SK-N-SH (cell line): ENCODE measurements around the gene FOXA3. TPM values are rescaled to one million over a fixed set of nuclear protein-coding genes. Genes with fewer than 3 reads are reported as not detected.

Experiments
- CTCF ChIA-PET: fragments of 300-600, 350-600 bp; formaldehyde crosslinking; extraction: SDS; loops from one replicate; lab custom pipeline; 2021; lab: Yijun Ruan, JAX
- POLR2A ChIA-PET: fragments of 350-600 bp; sonication (Branson Sonifier 250); formaldehyde crosslinking; extraction: SDS; loops from one replicate; lab custom pipeline; 2020; ENCODE audit warnings: antibody characterized with exemption, inconsistent platforms; lab: Yijun Ruan, JAX
- DNase-seq: peaks from one replicate; pipeline ENCODE4 v3.0.0; 2012
- H2AFZ ChIP-seq: fragments of 200-600 bp; sonication (generic); 2 replicates; pipeline ENCODE4 v1.8.1; 2016; ENCODE audit warnings: antibody characterized with exemption, mild to moderate bottlenecking, low read depth
- H3F3A ChIP-seq: fragments of 200-600 bp; sonication (generic); replicated peaks from 2 replicates; pipeline ENCODE3; 2016; ENCODE audit warnings: antibody characterized with exemption, mild to moderate bottlenecking; ENCODE audit not compliant: insufficient read depth
- H3K27ac ChIP-seq, 2 experiments: fragments of 200-500 bp in 1 of 2; fragments of 200-600 bp in 1 of 2; sonication (Bioruptor generic) in 1 of 2; sonication (generic), shearing (Covaris generic) in 1 of 2; 2 replicates each; pipeline versions ENCODE4 v1.5.1 to v1.6.1; 2014 to 2016; ENCODE audit warnings: low read depth in 2 of 2, inconsistent platforms in 1 of 2, low read length in 1 of 2, mild to moderate bottlenecking in 1 of 2, mixed read lengths in 1 of 2
- H3K27me3 ChIP-seq: fragments of 200-600 bp; sonication (generic), shearing (Covaris generic); 2 replicates; pipeline ENCODE4 v1.6.1; 2016; ENCODE audit warnings: mixed run types; ENCODE audit not compliant: insufficient read depth
- H3K36me3 ChIP-seq, 2 experiments: fragments of 200-500 bp in 1 of 2; fragments of 200-600 bp in 1 of 2; sonication (Bioruptor generic) in 1 of 2; sonication (generic) in 1 of 2; replicated peaks in 1 of 2; 2 replicates each; pipeline versions ENCODE3 to v1.5.1; 2014 to 2016; ENCODE audit warnings: low read length in 1 of 2, mild to moderate bottlenecking in 1 of 2; ENCODE audit not compliant: insufficient read depth in 2 of 2, control insufficient read depth in 1 of 2
- H3K4me1 ChIP-seq, 2 experiments: fragments of 200-500 bp in 1 of 2; fragments of 200-600 bp in 1 of 2; sonication (Bioruptor generic) in 1 of 2; sonication (generic), shearing (Covaris generic) in 1 of 2; 2 replicates each; pipeline versions ENCODE4 v1.5.1 to v1.6.1; 2014 to 2016; ENCODE audit warnings: low read depth in 1 of 2, low read length in 1 of 2, mixed run types in 1 of 2; ENCODE audit not compliant: insufficient read depth in 2 of 2, control insufficient read depth in 1 of 2
- H3K4me2 ChIP-seq: fragments of 200-600 bp; sonication (generic), shearing (Covaris generic); 2 replicates; pipeline ENCODE4 v1.6.1; 2017; ENCODE audit warnings: mixed run types
- H3K4me3 ChIP-seq, 2 experiments: fragments of 200-500 bp in 1 of 2; fragments of 200-600 bp in 1 of 2; sonication (Bioruptor generic) in 1 of 2; sonication (generic), shearing (Covaris generic) in 1 of 2; 2 replicates each; pipeline versions ENCODE4 v1.5.1 to v1.8.1; 2014 to 2016; ENCODE audit warnings: low read depth in 2 of 2, inconsistent platforms in 1 of 2, low read length in 1 of 2, mild to moderate bottlenecking in 1 of 2, mixed read lengths in 1 of 2, moderate library complexity in 1 of 2
- H3K79me2 ChIP-seq: fragments of 200-600 bp; sonication (generic); 2 replicates; pipeline ENCODE4 v1.8.1; 2017; ENCODE audit warnings: mild to moderate bottlenecking; ENCODE audit not compliant: insufficient read depth
- H3K9ac ChIP-seq: fragments of 200-600 bp; sonication (generic); 2 replicates; pipeline ENCODE4 v1.6.1; 2017; ENCODE audit warnings: mixed run types
- H3K9me2 ChIP-seq: fragments of 200-600 bp; sonication (generic); 2 replicates; pipeline ENCODE4 v1.6.1; 2017; ENCODE audit warnings: mixed run types
- H3K9me3 ChIP-seq: fragments of 200-600 bp; sonication (generic); 2 replicates; pipeline ENCODE4 v1.6.1; 2017; ENCODE audit warnings: mixed run types, mild to moderate bottlenecking, moderate library complexity
- H4K20me1 ChIP-seq: fragments of 200-600 bp; sonication (generic); 2 replicates; pipeline ENCODE4 v1.6.1; 2017; ENCODE audit warnings: mild to moderate bottlenecking, mixed run types; ENCODE audit not compliant: insufficient read depth
- ELF1 ChIP-seq: IDR thresholded peaks from 2 replicates; pipeline ENCODE4 v1.4.0; 2012
- EP300 ChIP-seq, 2 experiments: IDR thresholded peaks; 2 replicates each; pipeline versions ENCODE4 v1.4.0 to v1.6.1; 2012; ENCODE audit warnings: borderline replicate concordance in 1 of 2, low read depth in 1 of 2, low read length in 1 of 2
- EZH2phosphoT487 ChIP-seq: fragments of 200-600 bp; sonication (generic); IDR thresholded peaks from 2 replicates; pipeline ENCODE4 v1.6.1; 2017; ENCODE audit warnings: low read depth, mixed run types, mild to moderate bottlenecking, antibody characterized with exemption, moderate library complexity, borderline replicate concordance
- FOXJ3 ChIP-seq: sonication (generic); formaldehyde crosslinking; IDR thresholded peaks from 2 replicates; pipeline ENCODE4 v1.5.1; 2020; ENCODE audit warnings: mild to moderate bottlenecking, missing genetic modification reagents
- JUND ChIP-seq: IDR thresholded peaks from 2 replicates; pipeline ENCODE4 v1.4.0; 2012
- MAX ChIP-seq: IDR thresholded peaks from 2 replicates; pipeline ENCODE4 v1.4.0; 2012; ENCODE audit warnings: low read depth
- NFIC ChIP-seq: IDR thresholded peaks from 2 replicates; pipeline ENCODE4 v1.4.0; 2012; ENCODE audit warnings: borderline replicate concordance
- POLR2AphosphoS5 ChIP-seq: IDR thresholded peaks from 2 replicates; pipeline ENCODE4 v1.6.1; 2012; ENCODE audit warnings: low read depth, low read length
- RAD21 ChIP-seq: IDR thresholded peaks from 2 replicates; pipeline ENCODE4 v1.6.1; 2012; ENCODE audit warnings: mild to moderate bottlenecking, low read length
- RCOR1 ChIP-seq: fragments of 150-350 bp; IDR thresholded peaks from 2 replicates; pipeline ENCODE4 v1.6.1; 2017; ENCODE audit warnings: antibody characterized with exemption, low read length
- RFX5 ChIP-seq: IDR thresholded peaks from 2 replicates; pipeline ENCODE4 v1.6.1; 2012; ENCODE audit warnings: mild to moderate bottlenecking, improper control_type of control experiment, low read length
- RXRA ChIP-seq: IDR thresholded peaks from 2 replicates; pipeline ENCODE4 v1.4.0; 2012; ENCODE audit warnings: low read depth, mild to moderate bottlenecking, borderline replicate concordance
- SMC3 ChIP-seq: IDR thresholded peaks from 2 replicates; pipeline ENCODE4 v1.6.1; 2012; ENCODE audit warnings: low read depth, low read length, improper control_type of control experiment
- TAF1 ChIP-seq: IDR thresholded peaks from 2 replicates; pipeline ENCODE4 v1.6.1; 2012; ENCODE audit warnings: low read depth, mild to moderate bottlenecking, low read length, moderate library complexity, borderline replicate concordance
- TCF12 ChIP-seq: IDR thresholded peaks from 2 replicates; pipeline ENCODE4 v1.4.0; 2012
- TEAD4 ChIP-seq: IDR thresholded peaks from 2 replicates; pipeline ENCODE4 v1.4.0; 2012; ENCODE audit warnings: mild to moderate bottlenecking, borderline replicate concordance; ENCODE audit not compliant: insufficient read depth
- USF1 ChIP-seq: IDR thresholded peaks from 2 replicates; pipeline ENCODE4 v1.4.0; 2012; ENCODE audit warnings: low read depth, borderline replicate concordance
- USF2 ChIP-seq: fragments of 150-350 bp; IDR thresholded peaks from 2 replicates; pipeline ENCODE4 v1.6.1; 2017; ENCODE audit warnings: antibody characterized with exemption, low read length, low read depth, borderline replicate concordance
- YY1 ChIP-seq: IDR thresholded peaks from 2 replicates; pipeline ENCODE4 v1.4.0; 2012; ENCODE audit warnings: low read depth, mild to moderate bottlenecking
- WGBS: methylation state at CpG from one replicate; pipeline ENCODE4 v1.1.6; 2017; ENCODE audit warnings: low lambda C conversion rate; 5-methylcytosine and 5-hydroxymethylcytosine counted together
- polyA plus RNA-seq, 3 experiments: library from polyadenylated mRNA; depleted of rRNA; stranded (reverse); fragments of >200 nt; gene quantifications; 2 replicates each; pipeline ENCODE4 v1.2.3, GENCODE V29; 2012
- TF ChIP-seq, protein P1 (sequence below): IDR thresholded peaks from 2 replicates; pipeline ENCODE4 v1.6.1; 2012; ENCODE audit warnings: mild to moderate bottlenecking, low read depth, low read length, moderate library complexity
- TF ChIP-seq, protein P2 (sequence below): IDR thresholded peaks from 2 replicates; pipeline ENCODE4; 2012

FOXA3 gene
- polyA plus RNA-seq, 1 of the 3 experiments (the other 2 are of a cell fraction), result 1.5 TPM

DNA sequence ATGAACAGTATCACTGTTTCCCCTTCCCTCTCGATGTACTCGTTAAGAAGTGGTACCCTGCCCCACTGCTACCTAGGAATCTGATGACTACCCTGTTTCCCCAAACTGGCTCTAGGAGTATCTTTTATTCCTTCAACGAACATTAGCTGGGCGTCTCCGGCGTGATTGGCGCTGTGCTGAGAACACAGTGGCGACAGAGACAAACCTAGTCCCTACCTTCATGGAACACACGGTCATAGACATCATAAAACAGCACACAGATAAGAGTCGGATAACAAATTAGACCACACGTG, 1.9 kb upstream of the FOXA3 start (continued):
- TF ChIP-seq YY1 (no peak), USF1 (peak; percentile 72; the same call in 1 of the 2 replicates), EZH2phosphoT487 (no peak), SMC3 (no peak), TAF1 (no peak), POLR2AphosphoS5 (no peak), FOXJ3 (CRISPR knock-in tag) (no peak), RFX5 (no peak)
- TF ChIP-seq, protein P1, sequence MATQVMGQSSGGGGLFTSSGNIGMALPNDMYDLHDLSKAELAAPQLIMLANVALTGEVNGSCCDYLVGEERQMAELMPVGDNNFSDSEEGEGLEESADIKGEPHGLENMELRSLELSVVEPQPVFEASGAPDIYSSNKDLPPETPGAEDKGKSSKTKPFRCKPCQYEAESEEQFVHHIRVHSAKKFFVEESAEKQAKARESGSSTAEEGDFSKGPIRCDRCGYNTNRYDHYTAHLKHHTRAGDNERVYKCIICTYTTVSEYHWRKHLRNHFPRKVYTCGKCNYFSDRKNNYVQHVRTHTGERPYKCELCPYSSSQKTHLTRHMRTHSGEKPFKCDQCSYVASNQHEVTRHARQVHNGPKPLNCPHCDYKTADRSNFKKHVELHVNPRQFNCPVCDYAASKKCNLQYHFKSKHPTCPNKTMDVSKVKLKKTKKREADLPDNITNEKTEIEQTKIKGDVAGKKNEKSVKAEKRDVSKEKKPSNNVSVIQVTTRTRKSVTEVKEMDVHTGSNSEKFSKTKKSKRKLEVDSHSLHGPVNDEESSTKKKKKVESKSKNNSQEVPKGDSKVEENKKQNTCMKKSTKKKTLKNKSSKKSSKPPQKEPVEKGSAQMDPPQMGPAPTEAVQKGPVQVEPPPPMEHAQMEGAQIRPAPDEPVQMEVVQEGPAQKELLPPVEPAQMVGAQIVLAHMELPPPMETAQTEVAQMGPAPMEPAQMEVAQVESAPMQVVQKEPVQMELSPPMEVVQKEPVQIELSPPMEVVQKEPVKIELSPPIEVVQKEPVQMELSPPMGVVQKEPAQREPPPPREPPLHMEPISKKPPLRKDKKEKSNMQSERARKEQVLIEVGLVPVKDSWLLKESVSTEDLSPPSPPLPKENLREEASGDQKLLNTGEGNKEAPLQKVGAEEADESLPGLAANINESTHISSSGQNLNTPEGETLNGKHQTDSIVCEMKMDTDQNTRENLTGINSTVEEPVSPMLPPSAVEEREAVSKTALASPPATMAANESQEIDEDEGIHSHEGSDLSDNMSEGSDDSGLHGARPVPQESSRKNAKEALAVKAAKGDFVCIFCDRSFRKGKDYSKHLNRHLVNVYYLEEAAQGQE, result no peak

DNA sequence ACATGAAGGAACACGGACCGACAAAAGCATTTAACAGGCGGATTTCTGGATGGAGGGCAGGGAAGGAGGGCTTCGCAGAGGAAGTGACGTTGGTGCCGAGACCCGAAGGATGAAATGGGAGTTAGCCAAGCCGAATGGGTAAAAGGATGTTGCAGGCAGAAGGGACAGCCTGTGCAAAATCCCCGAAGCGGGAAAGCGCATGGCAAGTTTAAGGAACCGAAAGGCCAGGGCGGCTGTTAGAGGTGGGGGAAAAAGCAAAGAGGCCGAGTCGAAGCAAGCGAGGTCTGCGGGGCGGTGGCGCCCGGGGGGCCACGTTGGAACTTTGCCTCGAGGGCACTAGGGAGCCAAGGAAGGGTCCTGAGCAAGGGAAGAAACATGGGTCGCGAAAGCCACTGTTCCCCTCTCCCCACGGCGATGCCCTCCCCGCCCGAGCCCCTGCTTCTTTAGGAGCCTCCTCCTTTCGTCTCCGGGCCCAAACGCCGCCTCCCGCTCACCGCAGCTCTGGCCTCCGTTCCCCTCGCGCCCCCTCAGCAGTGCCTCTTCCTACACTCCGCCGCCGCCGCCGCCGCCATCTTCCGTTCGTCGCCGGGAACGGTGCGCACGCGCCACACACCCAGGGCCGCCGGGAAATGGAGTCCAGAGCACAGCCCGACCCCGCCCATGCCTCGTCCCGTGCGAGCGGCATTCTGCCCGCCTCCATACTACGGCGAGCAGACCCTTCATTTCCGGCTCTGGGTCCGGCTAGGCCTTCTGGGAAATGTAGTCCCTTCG, 1.4 kb upstream of the FOXA3 start, which contains the start of gene SYMPK:
Gene SYMPK, minus strand, starts transcription at position 584 of the 771 bp plus-strand sequence. CDS start 8,652 bp downstream, outside the sequence.
- H4K20me1 ChIP-seq, result no peaks in the 10 kb centered on the region
- under 1% methylated on average over 52 of the region's 65 CpGs for WGBS
- TF ChIP-seq, protein P2, sequence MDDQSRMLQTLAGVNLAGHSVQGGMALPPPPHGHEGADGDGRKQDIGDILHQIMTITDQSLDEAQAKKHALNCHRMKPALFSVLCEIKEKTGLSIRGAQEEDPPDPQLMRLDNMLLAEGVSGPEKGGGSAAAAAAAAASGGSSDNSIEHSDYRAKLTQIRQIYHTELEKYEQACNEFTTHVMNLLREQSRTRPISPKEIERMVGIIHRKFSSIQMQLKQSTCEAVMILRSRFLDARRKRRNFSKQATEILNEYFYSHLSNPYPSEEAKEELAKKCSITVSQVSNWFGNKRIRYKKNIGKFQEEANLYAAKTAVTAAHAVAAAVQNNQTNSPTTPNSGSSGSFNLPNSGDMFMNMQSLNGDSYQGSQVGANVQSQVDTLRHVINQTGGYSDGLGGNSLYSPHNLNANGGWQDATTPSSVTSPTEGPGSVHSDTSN, result no peak
- TF ChIP-seq RCOR1, result no peak
- no peak for TF ChIP-seq RXRA
- no peak for TF ChIP-seq TCF12
- TF ChIP-seq JUND, result no peak
- TF ChIP-seq TEAD4, result no peak
- TF ChIP-seq SMC3, result no peak
- peak; percentile 93 for TF ChIP-seq ELF1
- no peak for TF ChIP-seq RAD21
- TF ChIP-seq FOXJ3 (CRISPR knock-in tag), result no peak
- TF ChIP-seq USF2, result no peak
- peak; percentile 76 for TF ChIP-seq MAX
- no peak; the same call in 1 of the 2 replicates for TF ChIP-seq RFX5
- no peak for TF ChIP-seq USF1
- no peak for TF ChIP-seq EP300 (IDR thresholded peaks at IDR 0.05; ENCODE audit: borderline replicate concordance in 1 of 2, low read depth in 1 of 2, low read length in 1 of 2)
- TF ChIP-seq NFIC, result no peak
- TF ChIP-seq POLR2AphosphoS5, result peak; percentile 60

More for the DNA sequence above, 1.4 kb upstream of the FOXA3 start, which contains the start of gene SYMPK:
- Histone ChIP-seq H3K9ac (peak within 1 kb of the TSS; percentile 90), H2AFZ (peak within 1 kb of the TSS; percentile 99), H3K27me3 (peaks cover 19% of the 10 kb centered on the region; the same call in 1 of the 2 replicates), H3K4me1 (peaks cover 0 to 6% of the 10 kb centered on the region in 2 experiments; a peak in 2 of 4 replicates), H3K27ac (peak within 1 kb of the TSS; percentile 89 to 93), H3K4me3 (peak within 1 kb of the TSS; percentile 77 to 96), H3K36me3 (peaks cover 5 to 24% of the 10 kb centered on the region in 2 experiments), H3K79me2 (peaks cover 51% of the 10 kb centered on the region), H3K9me3 (no peaks in the 10 kb centered on the region), H3K9me2 (no peaks in the 10 kb centered on the region), H3K4me2 (peak within 1 kb of the TSS; percentile 91), H3F3A (peaks cover 19% of the 10 kb centered on the region)
- ChIA-PET POLR2A (interaction anchor here (0.6 to 1.1 kb wide), 5 partner anchors 19 to 192 kb away, joined by 3 to 8 read pairs (median 4); partner anchors contain the start of genes CCDC61 and IRF2BP1), CTCF (interaction anchor here (1.0 to 12.2 kb wide), 11 partner anchors 12 to 49 kb away, joined by 3 to 121 read pairs (median 6); partner anchors contain the start of genes IRF2BP1 and MYPOP)
- DNase-seq, result peak; percentile 99
